ENCODE results near the gene TCF7L2. TPM values are rescaled to one million over a fixed set of nuclear protein-coding genes. Genes with fewer than 3 reads are reported as not detected.

TCF7L2 gene
- polyA plus RNA-seq, 1 donor: 50.4 TPM

DNA sequence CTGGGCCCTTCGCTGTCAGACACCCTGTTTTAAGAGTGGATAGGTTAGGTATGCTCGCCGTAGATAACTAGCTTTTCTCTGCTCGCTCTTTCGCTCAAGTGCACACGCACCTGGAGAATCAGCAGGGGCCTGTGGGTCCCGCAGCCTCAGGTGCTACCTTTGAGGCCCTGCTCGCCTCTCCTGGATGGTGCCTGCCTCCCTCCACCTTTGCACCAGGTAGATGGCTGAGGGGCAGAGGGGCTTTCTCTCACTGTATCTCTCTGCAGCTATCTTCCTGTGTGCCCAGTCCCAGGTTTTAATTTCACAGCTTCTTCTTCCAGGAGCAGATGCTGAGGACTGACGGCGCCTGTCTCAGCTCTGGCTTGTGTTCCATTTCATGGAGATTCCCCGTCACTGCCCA is 227.9 kb downstream of the TCF7L2 start:
- DNase-seq: no peak

DNA sequence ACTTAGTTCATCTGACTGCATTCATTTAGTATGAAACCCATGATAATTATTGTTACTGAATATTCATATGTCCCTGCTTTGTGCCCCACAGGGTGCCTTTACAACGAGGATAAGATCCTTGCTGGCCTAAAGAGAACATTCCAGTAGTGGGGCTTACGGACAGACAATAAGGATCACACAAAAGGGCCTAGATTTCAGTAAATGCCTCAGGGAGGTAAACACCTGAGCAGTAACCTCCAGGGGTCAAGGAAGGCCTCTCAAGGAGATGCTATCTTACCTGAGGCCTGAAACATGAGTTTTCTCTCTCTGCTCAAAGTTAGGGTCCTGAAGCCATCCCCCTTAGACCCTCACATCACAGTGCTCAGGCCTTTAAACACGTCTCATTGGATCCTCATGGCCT is 228.7 kb downstream of the TCF7L2 start:
- DNase-seq: no peak

DNA sequence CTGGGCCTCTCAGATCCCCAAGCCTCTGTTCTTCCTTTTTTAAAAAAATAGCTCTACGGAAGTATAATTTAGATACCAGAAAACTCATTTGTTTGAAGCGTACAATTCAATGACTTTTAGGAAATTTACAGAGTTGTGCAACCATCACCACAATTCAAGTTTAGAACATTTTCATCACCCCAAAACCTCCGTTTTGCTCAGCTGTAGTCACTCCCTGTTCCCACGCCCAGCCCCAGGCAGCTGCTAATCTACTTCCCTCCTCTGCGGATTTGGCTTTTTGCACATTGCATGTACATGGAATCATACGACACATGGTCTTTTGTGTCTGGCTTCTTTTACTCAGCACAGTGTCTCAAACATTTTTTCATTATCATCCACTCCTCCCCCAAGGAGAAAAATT is 229.2 kb downstream of the TCF7L2 start:
- no peak for DNase-seq

DNA sequence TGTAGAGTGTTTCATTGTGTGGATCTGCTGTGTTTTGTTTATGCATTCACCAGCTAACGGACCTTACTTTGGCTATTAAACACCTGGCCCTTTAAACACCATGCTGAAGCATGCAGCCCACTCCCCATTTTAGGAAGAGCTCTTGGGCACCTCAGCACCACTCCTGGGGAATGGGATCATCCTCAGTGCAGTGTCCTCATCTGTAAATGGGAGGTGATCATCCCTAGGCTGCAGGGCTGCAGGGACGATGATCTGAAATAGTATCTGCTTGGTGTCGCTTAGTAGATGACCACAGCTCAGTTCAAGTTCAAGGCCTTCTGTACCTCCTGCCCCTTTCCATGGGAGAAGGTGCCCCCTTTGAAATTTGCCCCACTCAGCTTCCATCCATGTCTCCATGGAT is 229.9 kb downstream of the TCF7L2 start:
- no peak for DNase-seq

DNA sequence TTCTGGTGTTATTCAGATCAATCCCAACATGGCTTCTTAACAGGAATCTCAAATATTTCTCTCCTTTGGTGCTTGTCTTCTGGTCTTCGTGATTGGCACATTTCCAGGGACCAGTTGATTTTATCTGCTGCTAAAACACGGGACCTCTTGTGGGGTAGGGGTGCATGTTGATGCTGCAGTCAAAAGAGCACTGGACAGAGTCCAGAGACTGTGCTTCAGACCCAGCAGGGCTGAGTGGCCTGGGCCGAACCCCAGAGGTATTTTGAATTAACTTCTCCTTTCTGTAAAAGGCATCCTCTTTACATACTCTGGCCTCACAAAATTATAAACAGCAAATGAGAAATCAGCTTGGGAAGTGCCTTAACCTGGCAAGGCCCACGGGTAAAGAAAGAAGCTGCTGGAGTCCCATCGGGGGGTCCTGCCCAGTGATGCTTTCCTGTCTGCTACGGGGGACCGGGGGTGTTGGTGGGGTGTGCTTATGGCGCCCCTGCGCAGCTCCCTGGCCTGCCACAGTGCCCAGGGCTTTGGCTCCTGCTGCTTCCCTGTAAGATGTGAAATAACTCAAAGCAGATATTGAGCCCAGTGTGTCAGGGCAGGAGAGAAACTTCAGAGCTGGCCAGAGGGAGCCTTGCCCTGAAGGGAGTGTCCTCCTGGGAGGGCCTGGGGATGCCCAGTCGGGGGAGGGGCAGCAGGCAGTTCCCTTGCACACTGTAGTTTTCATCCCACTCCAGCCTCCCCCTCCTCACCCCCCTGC is 230.5 kb downstream of the TCF7L2 start:
- no peak for DNase-seq

DNA sequence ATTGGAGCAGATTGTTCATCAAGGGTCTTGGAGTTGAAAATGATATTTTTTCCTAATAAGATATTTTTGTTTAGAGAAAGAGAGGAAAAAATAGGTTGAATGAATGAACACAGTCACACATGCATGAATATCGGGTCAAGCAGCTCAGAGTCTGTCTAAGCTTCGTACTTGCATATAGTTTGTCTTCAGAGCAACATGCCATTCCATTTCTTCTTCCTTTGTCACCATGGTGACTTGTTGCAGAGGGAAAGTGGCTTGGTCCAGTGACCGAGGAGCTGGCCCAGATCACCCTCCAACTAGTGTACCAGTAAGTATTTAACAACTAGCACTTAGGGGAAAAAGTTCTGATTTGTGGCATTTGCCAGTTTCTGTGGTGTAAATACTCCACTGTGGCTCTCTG is 232.1 kb downstream of the TCF7L2 start:
- no peak for DNase-seq

DNA sequence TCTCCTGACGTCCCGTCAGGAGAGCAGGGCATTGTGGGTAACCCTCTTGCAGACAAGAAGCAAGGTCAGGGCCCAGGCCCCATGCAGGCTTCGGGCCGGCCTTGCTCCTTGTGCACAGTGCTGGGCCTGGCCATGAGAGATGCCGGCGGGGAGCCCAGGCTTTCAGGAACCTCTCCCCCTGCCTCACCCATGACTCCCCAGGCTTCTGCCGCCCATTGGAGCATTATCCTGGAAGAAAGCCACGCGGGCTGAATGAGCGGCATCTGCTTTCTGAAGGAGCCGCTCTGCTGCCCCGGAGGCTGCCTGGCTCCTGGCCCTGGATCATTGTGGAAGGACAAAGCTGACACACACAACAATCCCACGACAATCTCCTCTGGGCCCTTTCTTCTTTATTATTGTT is 233.5 kb downstream of the TCF7L2 start:
- DNase-seq: no peak

DNA sequence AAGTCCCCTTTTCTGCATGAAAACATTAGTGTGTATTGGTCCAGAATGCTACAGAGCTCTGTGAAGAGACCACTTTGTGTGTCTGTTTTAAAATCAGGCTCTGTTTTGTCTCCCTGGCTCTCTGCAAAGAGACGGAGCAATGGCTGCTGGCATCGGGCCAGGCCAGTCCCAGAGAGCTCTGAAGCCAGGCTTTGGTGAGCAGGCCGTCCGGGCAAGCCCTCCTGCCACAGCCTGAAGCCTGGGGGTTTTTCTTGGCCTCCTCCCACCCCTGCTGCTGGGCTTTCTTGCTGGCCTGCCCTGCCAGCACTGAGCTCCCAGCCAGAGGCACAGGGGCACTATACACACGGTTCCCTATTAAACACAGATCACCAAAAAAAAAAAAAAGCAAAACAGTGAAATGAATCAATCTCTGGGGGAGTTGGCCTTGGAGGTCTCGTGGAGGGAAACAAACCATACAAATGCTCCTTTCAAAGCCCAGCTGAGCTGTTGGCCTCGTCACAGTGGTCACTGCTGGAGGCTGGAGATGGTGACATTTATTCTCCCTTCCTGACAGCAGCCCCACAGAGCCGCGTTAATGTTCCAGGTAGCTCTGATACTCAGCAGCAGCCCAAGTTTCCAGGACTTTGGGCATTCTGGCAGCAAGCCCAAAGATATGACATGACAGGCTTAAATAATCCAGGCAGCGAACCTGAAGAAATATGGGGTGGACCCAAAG is 237.2 kb downstream of the TCF7L2 start:
- no peak for DNase-seq

DNA sequence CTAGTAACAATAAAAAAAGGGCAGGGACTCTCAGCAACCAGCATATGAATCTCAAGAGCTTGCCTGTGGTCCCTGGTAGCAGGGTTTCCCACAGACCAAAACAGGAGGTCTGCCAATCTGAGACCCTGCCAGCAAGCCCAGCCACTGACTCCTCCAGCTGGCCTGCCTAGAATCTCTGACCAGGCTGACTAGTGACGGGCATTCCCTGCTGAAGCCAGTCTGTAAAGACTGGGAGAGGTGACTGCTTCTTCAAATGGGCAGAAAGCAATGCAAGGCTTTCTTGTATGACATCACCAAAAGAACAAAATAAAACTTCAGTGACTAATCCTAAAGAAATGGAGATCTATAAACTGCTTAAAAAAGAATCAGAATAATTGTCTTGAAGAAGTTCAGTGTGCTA is 249.4 kb downstream of the TCF7L2 start:
- no peak for DNase-seq

DNA sequence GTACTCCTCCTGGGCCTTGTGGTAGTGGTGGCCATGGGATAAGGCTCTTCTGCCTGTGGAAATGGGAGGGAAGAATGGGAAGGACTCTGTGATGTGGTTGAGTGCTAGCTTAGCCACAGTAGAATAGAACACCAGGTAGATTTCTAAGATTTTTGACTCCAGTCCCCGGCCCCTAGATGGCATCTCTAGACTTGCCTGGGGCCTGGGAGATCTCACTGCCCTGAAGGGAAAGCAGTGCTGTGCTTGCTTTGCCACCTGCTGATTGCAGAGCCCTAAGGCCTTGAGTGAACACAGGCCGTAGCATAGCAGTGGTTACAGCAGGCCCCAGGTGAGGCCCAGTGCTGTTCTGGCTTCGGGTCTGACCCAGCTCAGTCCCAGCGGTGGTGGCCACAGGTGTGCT is 252.0 kb downstream of the TCF7L2 start:
- no peak for DNase-seq

DNA sequence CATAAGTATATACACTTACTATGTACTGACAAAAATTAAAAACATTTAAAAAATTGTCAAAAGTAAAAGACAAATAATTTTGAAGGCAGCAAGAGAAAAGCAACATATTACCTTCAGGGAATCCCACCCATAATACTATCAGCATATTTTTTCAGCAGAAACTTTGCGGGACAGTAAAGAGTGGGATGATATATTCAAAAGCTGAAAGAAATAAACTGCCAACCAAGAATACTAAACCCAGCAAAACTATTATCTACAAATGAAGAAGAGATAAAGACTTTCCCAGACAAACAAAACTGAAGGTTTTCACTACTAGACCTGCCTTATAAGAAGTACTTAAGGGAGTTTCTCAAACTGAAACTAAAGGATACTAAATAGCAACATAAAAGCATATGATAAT is 257.9 kb downstream of the TCF7L2 start:
- DNase-seq: no peak

DNA sequence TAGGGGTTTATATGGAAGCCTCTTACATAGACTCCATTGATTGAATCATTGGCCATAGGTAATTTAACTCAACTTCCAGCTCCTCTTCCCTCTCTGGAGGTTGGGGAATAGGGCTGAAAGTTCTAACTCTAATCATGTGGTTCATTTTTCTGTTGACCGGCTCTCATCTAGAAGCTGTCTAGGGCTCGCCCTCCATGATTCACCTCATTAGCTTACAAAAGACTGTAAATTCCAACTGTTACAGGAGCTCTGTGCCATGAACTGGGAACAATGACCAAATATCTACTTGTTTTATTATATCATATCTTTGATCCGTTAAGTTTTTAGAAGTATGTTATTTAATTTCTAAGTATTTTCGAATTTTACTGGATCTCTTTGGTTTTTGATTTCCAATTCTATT is 263.0 kb downstream of the TCF7L2 start:
- DNase-seq: no peak

DNA sequence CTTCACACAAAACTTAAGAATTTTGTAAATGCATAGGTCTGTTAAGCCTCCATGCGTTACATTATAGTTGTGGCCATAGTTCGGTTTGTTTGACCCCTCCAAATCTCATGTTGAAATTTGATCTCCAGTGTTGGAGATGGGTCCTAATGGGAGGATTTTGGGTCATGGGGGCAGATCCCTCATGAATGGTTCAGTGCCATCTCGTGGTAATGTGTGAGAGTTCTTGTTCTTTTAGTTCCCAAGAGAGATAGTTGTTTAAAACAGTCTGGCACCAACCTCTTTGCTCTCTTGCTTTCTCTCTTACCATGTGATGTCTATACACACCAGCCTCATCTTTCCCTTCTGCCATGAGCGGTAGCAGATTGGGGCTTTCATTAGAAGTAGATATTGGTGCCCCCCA is 264.3 kb downstream of the TCF7L2 start:
- no peak for DNase-seq

DNA sequence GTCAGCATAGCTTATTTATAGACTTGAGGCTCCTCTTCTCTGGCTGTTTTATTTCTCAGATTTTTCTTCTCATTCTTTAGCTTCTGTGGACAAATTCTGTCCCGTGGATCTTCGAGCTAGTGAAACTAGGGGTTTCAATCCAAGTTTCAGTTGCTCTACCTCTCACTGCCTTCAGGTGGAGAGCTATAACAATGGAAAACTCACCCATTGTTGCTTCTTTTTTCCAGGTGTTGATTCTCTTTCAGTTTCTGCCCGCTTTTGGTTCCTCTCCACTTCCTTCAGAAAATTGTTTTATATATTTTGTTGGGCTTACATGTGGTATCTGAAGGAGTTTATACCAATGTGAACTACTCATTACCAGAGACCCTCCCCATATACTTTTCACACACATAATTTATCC is 266.1 kb downstream of the TCF7L2 start:
- DNase-seq: no peak
